GM12872 (cell line): ENCODE measurements around the gene ZNF611.

Experiments
- TF ChIP-seq, protein P1 (sequence below): IDR thresholded peaks from 3 replicates; pipeline ENCODE4 v1.5.1; 2011; ENCODE audit warnings: low read depth, mild to moderate bottlenecking, low read length, moderate library complexity; ENCODE audit not compliant: insufficient read depth

Gene ZNF611

DNA sequence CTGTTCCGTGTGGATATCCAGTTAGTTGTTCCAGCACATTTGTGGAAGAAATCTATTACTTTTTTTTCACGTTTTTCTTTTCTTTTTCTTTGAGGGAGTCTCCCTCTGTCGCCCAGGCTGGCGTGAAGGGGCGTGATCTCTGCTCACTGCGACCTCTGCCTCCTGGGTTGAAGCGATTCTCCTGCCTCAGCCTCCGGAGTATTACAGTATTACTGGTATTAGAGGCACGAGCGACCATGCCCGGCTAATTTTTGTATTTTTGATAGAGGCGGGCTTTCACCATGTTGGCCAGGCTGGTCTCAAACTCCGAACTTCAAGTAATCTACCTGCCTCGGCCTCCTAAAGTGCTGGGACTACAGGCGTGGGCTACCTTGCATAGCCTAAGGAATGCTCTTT lies 43.6 kb downstream of the ZNF611 start:
- TF ChIP-seq, protein P1, sequence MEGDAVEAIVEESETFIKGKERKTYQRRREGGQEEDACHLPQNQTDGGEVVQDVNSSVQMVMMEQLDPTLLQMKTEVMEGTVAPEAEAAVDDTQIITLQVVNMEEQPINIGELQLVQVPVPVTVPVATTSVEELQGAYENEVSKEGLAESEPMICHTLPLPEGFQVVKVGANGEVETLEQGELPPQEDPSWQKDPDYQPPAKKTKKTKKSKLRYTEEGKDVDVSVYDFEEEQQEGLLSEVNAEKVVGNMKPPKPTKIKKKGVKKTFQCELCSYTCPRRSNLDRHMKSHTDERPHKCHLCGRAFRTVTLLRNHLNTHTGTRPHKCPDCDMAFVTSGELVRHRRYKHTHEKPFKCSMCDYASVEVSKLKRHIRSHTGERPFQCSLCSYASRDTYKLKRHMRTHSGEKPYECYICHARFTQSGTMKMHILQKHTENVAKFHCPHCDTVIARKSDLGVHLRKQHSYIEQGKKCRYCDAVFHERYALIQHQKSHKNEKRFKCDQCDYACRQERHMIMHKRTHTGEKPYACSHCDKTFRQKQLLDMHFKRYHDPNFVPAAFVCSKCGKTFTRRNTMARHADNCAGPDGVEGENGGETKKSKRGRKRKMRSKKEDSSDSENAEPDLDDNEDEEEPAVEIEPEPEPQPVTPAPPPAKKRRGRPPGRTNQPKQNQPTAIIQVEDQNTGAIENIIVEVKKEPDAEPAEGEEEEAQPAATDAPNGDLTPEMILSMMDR = no peak

DNA sequence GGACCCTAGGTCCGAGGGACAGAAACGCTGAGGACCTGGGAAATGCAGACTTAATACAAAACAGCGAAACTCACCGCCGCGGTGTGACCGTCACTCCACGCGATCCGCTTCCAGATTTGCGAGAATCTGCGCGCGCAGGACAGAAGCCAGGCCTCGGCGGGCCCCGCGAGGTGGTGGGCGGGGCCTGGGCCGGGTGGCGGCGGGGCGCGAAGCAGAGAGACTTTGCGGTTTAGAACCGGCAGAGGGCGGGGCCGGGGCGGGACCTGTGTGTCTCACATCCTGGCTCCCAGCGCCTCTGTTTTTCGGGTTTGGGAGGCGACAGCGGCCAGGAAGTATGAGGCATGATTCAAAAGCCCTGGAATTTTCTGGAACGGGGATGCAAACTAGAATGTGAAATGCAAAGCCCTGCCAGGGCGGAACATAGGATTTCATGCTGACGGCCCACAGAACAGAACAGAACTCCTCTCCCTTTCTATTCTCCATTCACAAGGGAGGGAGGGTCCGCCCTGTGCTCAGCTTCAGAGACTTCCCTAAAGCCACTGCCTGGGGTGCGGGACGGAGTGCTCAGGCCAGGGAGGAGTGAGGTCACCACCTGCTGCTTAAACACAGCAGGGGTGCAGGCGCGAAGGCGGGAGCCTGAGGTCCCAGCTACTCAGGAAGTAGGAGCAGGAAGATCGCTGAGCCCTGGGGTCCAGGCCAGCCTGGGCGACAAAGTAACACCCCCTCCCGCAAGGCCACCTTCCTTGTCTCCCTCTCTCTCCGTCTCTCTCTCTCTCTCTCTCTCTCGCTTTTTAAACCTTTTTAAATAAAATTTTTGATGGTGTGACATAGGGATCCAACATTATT lies 44.3 kb downstream of the ZNF611 start:
- TF ChIP-seq, protein P1 = no peak

DNA sequence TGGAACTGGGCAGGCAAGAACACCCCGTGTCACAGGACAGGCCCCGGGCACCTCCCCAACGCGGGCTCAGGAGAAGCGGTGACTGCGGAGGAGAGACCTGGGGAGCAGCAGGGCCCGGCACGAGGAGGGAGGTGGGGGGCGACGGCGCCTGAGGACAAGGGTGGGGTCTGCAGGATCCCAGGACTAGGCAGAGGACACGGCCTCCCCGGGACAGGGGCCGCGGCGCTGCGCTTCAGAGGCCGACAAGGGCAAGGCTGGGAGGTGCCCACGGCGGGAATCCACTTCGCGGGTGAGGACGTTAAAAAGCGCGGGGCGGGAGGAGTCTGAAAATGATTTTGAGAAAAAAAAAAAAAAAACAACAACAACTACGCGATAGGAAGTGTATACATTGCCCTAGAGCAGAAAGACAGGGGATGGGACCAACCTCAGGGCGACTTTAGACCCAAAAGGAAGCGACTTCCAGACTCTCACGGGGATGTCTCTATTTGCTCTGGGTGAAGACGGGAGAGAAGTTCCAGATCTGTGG lies 44.9 kb downstream of the ZNF611 start:
- TF ChIP-seq, protein P1 = no peak

DNA sequence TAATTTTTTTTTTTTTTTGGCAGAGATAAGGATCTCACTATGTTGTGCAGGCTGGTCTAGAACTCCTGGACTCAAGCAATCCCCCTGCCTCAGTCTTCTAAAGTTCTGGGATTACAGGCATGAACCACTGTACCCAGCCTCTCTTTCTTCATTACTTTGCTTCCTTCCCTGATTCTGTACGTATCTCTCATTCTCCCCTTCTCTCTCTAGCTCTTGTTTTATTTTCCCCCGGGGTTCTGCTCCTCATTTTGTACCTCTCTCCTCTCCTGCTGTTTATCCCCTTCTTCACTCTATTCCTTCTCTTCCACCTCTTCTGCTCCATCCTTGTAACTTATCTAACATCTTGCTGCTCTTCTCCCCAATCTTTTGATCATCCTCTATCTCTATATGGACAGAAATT lies 46.5 kb downstream of the ZNF611 start:
- TF ChIP-seq, protein P1 = no peak

DNA sequence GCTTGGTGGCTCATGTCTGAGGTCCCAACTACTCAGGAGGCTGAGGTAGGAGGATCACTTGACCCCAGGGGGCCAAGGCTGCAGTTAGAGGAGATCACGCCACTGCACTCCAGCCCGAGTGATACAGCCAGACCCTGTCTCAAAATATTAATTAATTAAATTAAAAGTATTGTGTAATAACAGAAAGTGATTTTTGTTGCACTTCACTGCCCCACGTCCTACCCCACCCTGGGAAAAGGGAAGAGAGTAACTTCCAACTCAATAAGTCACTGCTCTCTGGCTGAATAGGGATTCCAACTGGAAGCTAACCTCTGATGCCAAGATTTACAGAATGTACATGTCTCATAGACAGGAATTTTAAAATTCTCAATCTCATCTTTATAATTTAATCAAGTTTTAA lies 47.2 kb downstream of the ZNF611 start:
- TF ChIP-seq, protein P1 = no peak

DNA sequence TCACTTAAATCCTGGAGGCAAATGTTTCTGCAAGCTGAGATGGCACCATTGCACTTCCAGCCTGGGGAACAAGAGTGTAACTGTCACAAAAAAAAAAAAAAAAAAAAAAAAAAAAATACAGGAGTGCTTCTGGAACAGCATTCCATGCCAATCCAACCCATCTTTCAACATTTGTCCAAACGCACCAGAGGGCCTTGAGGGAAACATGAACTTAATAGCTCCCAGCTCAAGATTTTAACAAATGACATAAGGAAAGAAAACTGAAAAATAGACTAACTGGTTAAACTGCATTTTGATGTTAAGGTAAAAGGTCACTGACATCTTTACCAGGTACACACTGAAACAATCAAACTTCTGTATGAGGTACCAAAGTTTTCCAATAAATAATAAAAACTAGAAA lies 49.0 kb downstream of the ZNF611 start:
- TF ChIP-seq, protein P1 = no peak

DNA sequence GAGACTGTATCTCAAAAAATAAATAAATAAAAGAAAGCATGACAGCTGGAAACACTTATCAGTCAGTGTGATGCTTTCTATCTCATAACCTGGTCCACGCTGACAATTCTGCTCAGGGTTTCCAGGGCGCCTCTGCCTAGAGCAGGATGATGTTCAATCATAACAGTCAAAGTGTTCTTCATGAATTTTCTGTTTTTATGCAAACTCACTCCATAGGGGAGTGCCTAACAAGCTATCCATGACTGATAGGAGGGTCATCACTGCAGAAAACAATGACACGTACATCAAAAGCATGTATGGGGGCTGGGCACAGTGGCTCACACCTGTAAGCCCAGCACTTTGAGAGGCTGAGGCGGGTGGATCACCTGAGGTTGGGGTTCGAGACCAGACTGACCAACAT lies 55.2 kb downstream of the ZNF611 start:
- TF ChIP-seq, protein P1 = no peak
